ENCODE results near the gene NPHP4.

NPHP4 gene

GRCh38 chr1:5822266-5822665, 170.0 kb downstream of the NPHP4 start:
- no peak for DNase-seq

DNA sequence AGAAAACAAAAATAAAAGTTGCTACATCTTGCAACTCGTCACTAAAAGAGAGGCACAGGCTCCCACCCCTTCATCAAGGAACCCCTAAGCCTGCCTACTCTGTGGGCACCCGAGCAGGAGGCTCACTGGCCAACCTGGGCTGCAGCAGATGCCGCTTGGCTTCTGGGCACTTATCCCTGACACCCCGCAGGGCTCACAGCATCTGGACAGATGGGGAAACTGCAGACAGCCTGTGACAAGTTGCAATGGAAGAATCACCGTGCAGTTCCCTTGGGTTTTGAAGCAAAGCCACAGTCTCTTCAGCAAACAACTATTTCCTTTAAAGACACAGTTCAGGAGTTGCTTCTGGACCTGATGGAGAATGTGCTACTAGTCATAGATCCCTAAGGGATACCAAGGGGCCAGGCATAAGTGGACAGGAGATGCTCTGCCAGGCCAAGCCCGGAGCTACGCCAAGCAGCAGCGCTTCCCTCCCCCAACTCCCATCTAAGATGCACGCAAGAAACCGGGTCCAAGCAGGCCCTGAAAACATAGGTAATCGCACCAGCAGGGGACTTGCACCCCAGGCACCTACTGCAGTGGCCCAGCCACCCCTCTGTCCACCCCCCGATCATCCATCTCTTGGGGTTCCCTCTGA, 170.6 kb downstream of the NPHP4 start:
- no peak for DNase-seq

- DNase-seq = no peak
Observed at GRCh38 chr1:5820026-5820421, 172.2 kb downstream of the NPHP4 start.

- DNase-seq = no peak
Observed at GRCh38 chr1:5819391-5820025, 172.7 kb downstream of the NPHP4 start.

- DNase-seq = no peak
Observed at GRCh38 chr1:5818755-5819154, 173.5 kb downstream of the NPHP4 start.

DNA sequence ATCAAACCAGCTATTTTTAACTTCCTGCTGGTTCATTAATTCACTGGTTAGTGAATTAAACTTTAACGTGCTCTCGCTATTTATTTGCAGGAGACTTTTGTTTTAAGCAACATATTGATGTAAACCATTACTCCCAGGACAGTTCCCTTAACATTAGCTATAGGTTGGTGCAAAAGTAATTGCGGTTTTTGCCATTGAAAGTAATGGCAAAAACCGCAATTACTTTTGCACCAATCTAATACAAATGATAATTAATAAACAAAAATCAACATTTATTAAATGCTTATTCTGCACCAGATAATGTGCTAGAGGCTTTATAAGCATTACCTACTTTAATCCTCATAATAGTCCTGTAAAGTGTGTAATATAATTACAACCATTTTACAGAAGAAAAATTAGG, 176.5 kb downstream of the NPHP4 start:
- no peak for DNase-seq

DNA sequence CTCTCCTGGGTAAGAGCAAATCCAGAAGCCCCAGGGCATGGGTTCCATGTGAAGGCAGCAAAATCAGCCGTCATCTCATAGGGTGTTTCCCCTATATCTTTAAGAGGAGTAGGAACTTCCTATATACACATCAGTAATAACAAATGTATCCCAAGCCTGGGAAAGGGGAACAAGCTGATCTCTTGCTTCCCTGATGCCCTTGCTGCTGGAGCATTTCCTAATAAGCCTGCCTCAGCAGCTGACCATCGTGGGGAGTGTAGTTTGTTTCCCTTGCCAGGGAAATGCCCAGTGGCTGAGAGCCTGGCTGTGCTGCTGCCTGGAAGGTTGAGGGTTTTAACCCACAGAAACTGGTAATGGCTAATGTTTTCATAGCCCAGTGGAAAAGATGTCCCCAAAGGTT, 177.0 kb downstream of the NPHP4 start:
- DNase-seq = no peak

DNA sequence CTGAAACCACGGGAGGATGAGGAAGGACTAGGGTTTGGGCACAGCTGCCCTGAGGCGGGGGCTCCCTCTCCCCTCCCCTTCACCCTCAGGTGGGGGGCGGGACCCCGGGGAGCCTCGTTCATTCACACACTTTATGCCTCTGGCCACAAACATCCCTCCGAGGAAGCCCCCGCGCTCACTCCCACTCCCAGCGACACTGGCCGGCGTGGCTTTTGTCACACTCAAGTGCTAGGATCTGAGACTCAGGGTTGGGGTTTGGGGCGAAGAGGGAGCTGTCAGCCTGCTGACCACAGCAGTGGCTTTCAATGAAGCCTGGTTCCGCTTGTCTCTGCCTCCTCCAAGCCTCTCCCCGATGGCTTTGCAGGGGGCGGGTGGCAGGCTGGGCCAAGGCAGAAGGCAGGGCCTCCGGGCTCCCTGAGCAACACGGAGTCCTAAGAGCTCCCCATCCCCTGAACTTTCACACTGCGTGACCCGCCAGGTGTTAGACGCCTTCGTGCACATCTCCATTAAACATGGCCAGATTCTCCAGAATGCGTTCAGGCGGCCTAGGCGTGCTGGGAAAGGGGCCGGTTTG, 178.1 kb downstream of the NPHP4 start:
- no peak for DNase-seq

- no peak for DNase-seq
Observed at GRCh38 chr1:5813480-5813879, 178.7 kb downstream of the NPHP4 start.

Data from activated CD8-positive, alpha-beta memory T cell treated with anti-CD3 and anti-CD28 coated beads, Interleukin-2, amount 50 U/mL, for 4 hours (primary cell).